Smooth muscle cell (in vitro differentiated cells): ENCODE measurements around the gene HRG. TPM values are rescaled to one million over a fixed set of nuclear protein-coding genes. Genes with fewer than 3 reads are reported as not detected.

ENCODE experiments used
- DNase-seq: peaks from one replicate; lab custom pipeline; 2025; ENCODE audit not compliant: unreplicated experiment; lab: John Stamatoyannopoulos, UW
- H2AFZ ChIP-seq: fragments of 200-600 bp; sonication (generic); 2 replicates; pipeline ENCODE4 v1.6.0; 2016; ENCODE audit warnings: antibody characterized with exemption, low read depth, mild to moderate bottlenecking
- H3F3A ChIP-seq: fragments of 200-600 bp; sonication (generic); 2 replicates; pipeline ENCODE4 v1.6.0; 2017; ENCODE audit warnings: antibody characterized with exemption, low read depth
- H3K27ac ChIP-seq: fragments of 200-600 bp; sonication (generic); 2 replicates; pipeline ENCODE4 v1.5.1; 2016; ENCODE audit warnings: low read depth, mild to moderate bottlenecking
- H3K27me3 ChIP-seq: fragments of 200-600 bp; sonication (generic); 2 replicates; pipeline ENCODE4 v1.6.1; 2016; ENCODE audit warnings: low read depth, mild to moderate bottlenecking
- H3K36me3 ChIP-seq: fragments of 200-600 bp; sonication (generic); 2 replicates; pipeline ENCODE4 v1.5.1; 2016; ENCODE audit warnings: low read depth
- H3K4me1 ChIP-seq: fragments of 200-600 bp; sonication (generic); 2 replicates; pipeline ENCODE4 v1.5.1; 2016; ENCODE audit warnings: low read depth
- H3K4me2 ChIP-seq: fragments of 200-600 bp; sonication (generic); 2 replicates; pipeline ENCODE4 v1.6.0; 2016; ENCODE audit warnings: mild to moderate bottlenecking
- H3K4me3 ChIP-seq: fragments of 200-600 bp; sonication (generic); 2 replicates; pipeline ENCODE4 v1.5.1; 2016; ENCODE audit warnings: mild to moderate bottlenecking
- H3K79me2 ChIP-seq: fragments of 200-600 bp; sonication (generic); 2 replicates; pipeline ENCODE4 v1.6.0; 2016; ENCODE audit warnings: low read depth, mild to moderate bottlenecking
- H3K9ac ChIP-seq: fragments of 200-600 bp; sonication (generic); 2 replicates; pipeline ENCODE4 v1.6.0; 2016; ENCODE audit warnings: low read depth
- H3K9me3 ChIP-seq: fragments of 200-600 bp; sonication (generic); replicated peaks from 2 replicates; pipeline ENCODE4 v1.5.1; 2016; ENCODE audit warnings: low read depth
- H4K20me1 ChIP-seq: fragments of 200-600 bp; sonication (generic); 2 replicates; pipeline ENCODE4 v1.6.0; 2016; ENCODE audit warnings: low read depth
- WGBS: methylation state at CpG from one replicate; pipeline ENCODE4 v1.1.7; 2016; ENCODE audit warnings: low lambda C conversion rate; 5-methylcytosine and 5-hydroxymethylcytosine counted together
- polyA plus RNA-seq: library from polyadenylated mRNA; unstranded; fragments of >200 nt; fragmentation: Nextera tagmentation; extraction: Ambion mirVana; gene quantifications from 2 replicates; pipeline ENCODE4 v1.2.1, GENCODE V29; 2016
- total RNA-seq: library from RNA; depleted of rRNA; stranded (reverse); fragments of >200 nt; gene quantifications from 2 replicates; pipeline ENCODE4 v1.2.3, GENCODE V29; 2014
- TF ChIP-seq, protein P1 (sequence below): fragments of 200-600 bp; sonication (generic); IDR thresholded peaks from 2 replicates; pipeline ENCODE4 v1.5.1; 2017; ENCODE audit warnings: borderline replicate concordance, mild to moderate bottlenecking, antibody characterized with exemption; ENCODE audit not compliant: insufficient read depth, poor library complexity, severe bottlenecking

HRG gene
- total and polyA plus RNA-seq, 2 experiments from 2014 or later: not detected

DNA sequence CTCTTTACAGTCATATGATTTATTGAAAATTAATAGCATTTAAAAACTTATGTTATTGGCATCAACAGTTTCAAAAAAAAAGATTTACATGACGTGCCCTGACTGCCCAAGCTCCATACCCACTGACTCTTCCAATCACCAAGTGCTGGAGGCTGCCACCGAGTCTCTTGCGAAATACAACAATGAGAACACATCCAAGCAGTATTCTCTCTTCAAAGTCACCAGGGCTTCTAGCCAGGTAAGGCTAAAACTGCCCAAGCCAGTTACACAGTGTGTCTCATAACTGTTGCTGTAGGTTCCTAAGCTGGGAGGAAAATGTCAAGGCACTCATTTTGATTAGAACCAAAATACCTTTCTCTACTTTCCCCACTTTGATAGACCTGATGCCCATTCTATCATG is 21.1 kb upstream of the HRG start:
- no peaks in the 10 kb centered on the region for H4K20me1 ChIP-seq
- peaks cover 3% of the 10 kb centered on the region for H3K27me3 ChIP-seq
- no peaks in the 10 kb centered on the region for H3K79me2 ChIP-seq
- H3K9me3 ChIP-seq: no peaks in the 10 kb centered on the region
- H3K4me2 ChIP-seq: no peak overlapping the region
- H3K27ac ChIP-seq: no peak overlapping the region
- TF ChIP-seq, protein P1, sequence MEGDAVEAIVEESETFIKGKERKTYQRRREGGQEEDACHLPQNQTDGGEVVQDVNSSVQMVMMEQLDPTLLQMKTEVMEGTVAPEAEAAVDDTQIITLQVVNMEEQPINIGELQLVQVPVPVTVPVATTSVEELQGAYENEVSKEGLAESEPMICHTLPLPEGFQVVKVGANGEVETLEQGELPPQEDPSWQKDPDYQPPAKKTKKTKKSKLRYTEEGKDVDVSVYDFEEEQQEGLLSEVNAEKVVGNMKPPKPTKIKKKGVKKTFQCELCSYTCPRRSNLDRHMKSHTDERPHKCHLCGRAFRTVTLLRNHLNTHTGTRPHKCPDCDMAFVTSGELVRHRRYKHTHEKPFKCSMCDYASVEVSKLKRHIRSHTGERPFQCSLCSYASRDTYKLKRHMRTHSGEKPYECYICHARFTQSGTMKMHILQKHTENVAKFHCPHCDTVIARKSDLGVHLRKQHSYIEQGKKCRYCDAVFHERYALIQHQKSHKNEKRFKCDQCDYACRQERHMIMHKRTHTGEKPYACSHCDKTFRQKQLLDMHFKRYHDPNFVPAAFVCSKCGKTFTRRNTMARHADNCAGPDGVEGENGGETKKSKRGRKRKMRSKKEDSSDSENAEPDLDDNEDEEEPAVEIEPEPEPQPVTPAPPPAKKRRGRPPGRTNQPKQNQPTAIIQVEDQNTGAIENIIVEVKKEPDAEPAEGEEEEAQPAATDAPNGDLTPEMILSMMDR: no peak
- H2AFZ ChIP-seq: no peak overlapping the region
- H3K4me1 ChIP-seq: peaks cover 4% of the 10 kb centered on the region
- 89% methylated on average over 3 of the region's 3 CpGs for WGBS
- no peaks in the 10 kb centered on the region for H3K36me3 ChIP-seq
- H3F3A ChIP-seq: no peaks in the 10 kb centered on the region
- H3K4me3 ChIP-seq: no peak overlapping the region
- no peak for DNase-seq
- H3K9ac ChIP-seq: no peak overlapping the region

DNA sequence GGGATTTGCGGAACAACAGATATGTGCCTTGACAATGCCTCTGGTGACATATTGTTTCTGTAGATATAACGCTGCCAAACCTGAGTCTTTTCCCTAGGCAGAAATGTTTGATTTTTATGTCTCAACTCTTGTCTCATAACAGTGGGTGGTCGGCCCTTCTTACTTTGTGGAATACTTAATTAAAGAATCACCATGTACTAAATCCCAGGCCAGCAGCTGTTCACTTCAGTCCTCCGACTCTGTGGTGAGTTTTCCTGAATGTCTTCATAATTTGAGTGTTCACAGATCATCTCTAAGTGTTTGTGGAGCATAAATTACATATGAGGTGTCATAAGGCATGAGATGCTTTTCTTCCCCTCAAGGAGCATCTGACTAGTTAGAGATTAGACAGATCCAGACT is 19.7 kb upstream of the HRG start:
- no peaks in the 10 kb centered on the region for H4K20me1 ChIP-seq
- TF ChIP-seq, protein P1: no peak
- no peak overlapping the region for H3K9ac ChIP-seq
- H2AFZ ChIP-seq: no peak overlapping the region
- no peak for DNase-seq
- H3K79me2 ChIP-seq: no peaks in the 10 kb centered on the region
- no peaks in the 10 kb centered on the region for H3K9me3 ChIP-seq
- H3K4me3 ChIP-seq: no peak overlapping the region
- no peaks in the 10 kb centered on the region for H3K4me1 ChIP-seq
- H3F3A ChIP-seq: no peaks in the 10 kb centered on the region
- peaks cover 3% of the 10 kb centered on the region for H3K27me3 ChIP-seq
- no peak overlapping the region for H3K27ac ChIP-seq
- WGBS: 94% methylated on average over 4 of the region's 4 CpGs
- no peak overlapping the region for H3K4me2 ChIP-seq
- H3K36me3 ChIP-seq: no peaks in the 10 kb centered on the region

DNA sequence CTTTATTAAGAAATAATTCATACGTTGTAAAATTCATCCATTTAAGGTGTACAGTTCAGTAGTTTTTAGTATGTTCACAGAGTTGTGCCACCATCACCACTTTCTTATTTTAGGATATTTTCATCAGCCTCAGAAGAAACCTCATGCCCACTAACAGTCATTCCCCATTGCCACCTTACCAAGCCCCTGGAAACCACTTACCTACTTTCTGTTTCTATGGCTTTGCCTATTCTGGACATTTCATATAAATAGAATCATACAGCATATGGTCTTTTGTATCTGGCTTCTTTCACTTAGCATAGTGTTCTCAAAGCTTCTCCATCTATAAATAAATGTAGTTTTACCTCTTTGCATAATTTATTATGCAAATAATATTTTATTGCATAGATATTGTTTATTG is 19.0 kb upstream of the HRG start:
- Histone ChIP-seq H4K20me1 (no peaks in the 10 kb centered on the region), H3F3A (no peaks in the 10 kb centered on the region), H3K4me2 (no peak overlapping the region), H3K36me3 (no peaks in the 10 kb centered on the region), H3K79me2 (no peaks in the 10 kb centered on the region), H3K27ac (no peak overlapping the region), H3K9me3 (no peaks in the 10 kb centered on the region), H3K4me1 (no peaks in the 10 kb centered on the region), H3K9ac (no peak overlapping the region), H2AFZ (no peak overlapping the region), H3K27me3 (peaks cover 3% of the 10 kb centered on the region), H3K4me3 (no peak overlapping the region)
- no peak for DNase-seq
- TF ChIP-seq, protein P1: no peak
- WGBS: 100% methylated on average over 1 of the region's 1 CpG

DNA sequence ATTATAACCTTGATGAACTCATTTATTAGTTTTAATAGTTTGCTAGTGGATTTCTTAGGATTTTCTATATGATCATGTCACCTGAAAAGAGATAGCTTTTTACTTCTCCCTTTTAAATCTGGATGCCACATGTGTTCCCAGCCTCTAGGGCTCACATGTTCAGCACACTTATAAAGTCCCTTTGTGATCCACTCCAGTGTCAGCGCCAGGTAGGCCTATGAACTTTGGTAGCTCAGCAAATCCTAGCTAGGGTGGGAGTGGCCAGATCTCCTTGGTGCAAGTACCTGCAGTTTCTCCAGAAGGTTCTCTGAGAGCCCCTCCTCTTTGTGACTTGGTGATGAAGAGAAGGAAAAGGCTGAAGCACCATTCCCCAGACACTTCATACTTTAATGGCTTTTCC is 17.0 kb upstream of the HRG start:
- H3K36me3 ChIP-seq: no peaks in the 10 kb centered on the region
- no peaks in the 10 kb centered on the region for H3K79me2 ChIP-seq
- no peaks in the 10 kb centered on the region for H3K9me3 ChIP-seq
- no peaks in the 10 kb centered on the region for H3K4me1 ChIP-seq
- no peaks in the 10 kb centered on the region for H4K20me1 ChIP-seq
- no peak overlapping the region for H2AFZ ChIP-seq
- no peak overlapping the region for H3K27ac ChIP-seq
- DNase-seq: no peak
- H3K9ac ChIP-seq: no peak overlapping the region
- no peaks in the 10 kb centered on the region for H3K27me3 ChIP-seq
- no peaks in the 10 kb centered on the region for H3F3A ChIP-seq
- H3K4me3 ChIP-seq: no peak overlapping the region
- WGBS: 88% methylated on average over 1 of the region's 1 CpG
- TF ChIP-seq, protein P1: no peak
- no peak overlapping the region for H3K4me2 ChIP-seq
